ENCODE measurements around the gene FOXP2.

Gene FOXP2

GRCh38 chr7:114629762-114630161, 215.1 kb downstream of the FOXP2 start:
- no peak for DNase-seq (ENCODE audit: extremely low read depth, low read depth)
- TF ChIP-seq CTCF (IDR thresholded peaks at IDR 0.05; ENCODE audit: low read depth, low read length) = no peak

DNA sequence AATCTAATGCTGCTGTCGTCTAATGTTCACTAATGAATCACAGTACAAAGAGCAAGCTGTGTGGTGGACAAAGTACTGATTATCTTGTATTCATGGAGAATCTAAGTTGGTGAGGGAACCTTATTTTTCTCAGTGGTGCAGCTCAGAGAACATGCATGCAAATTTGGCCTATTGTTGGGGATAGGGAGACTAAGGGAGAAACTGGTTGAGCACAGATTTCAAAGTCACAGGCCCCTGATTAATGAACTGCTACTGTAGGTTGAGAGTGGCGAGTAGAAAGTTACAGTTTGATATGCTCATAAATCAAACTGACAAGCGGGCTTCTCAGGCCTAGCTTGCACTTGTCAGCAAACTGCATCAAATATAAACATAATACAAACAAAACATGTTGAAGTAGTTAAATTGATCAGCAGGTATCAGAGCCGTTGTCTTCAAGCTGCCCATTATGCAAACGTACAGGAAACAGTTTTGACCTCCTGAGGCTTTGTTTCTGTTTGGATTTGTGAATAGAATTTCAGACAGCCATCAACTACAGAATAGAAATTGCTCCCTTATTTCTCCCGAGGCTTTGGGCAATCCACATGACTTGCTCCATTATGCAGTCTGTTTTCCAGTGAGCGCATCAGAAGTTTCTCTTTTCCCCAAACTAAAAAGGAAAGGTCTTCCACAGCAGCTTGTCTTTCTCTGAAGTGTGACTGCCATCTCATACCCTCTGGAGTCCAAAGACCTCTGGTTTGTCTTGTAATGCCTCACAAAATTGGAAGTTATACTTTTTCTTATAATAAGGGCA, 215.8 kb downstream of the FOXP2 start:
- TF ChIP-seq CTCF (IDR thresholded peaks at IDR 0.05; ENCODE audit: low read depth, low read length) = no peak
- no peak for DNase-seq (ENCODE audit: extremely low read depth, low read depth)

GRCh38 chr7:114631249-114631822, 216.7 kb downstream of the FOXP2 start:
- no peak for DNase-seq (ENCODE audit: extremely low read depth, low read depth)
- no peak for TF ChIP-seq CTCF (IDR thresholded peaks at IDR 0.05; ENCODE audit: low read depth, low read length)

- no peak for DNase-seq (ENCODE audit: extremely low read depth, low read depth)
- no peak for TF ChIP-seq CTCF (IDR thresholded peaks at IDR 0.05; ENCODE audit: low read depth, low read length)
Measured at GRCh38 chr7:114639451-114639850, 224.8 kb downstream of the FOXP2 start.

DNA sequence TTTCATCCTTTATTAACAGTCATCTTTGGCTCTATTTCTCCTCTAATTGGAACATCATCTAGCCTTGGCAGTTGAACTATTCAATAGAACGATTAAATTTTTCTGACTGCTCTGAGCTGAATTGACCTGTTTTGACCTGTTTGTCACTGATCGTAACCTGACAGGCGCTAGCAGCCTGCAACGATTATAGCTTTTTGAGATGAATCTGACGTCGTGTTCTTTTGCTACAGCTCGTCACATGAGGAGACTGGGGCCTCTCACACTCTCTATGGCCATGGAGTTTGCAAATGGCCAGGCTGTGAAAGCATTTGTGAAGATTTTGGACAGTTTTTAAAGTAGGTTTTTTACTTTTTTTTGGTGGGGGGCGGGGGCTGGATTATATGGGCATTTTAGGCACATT, 229.8 kb downstream of the FOXP2 start:
- TF ChIP-seq CTCF (IDR thresholded peaks at IDR 0.05; ENCODE audit: low read depth, low read length) = no peak
- DNase-seq (ENCODE audit: extremely low read depth, low read depth) = no peak

- DNase-seq (ENCODE audit: extremely low read depth, low read depth) = no peak
- TF ChIP-seq CTCF (IDR thresholded peaks at IDR 0.05; ENCODE audit: low read depth, low read length) = no peak
Measured at GRCh38 chr7:114645451-114645850, 230.8 kb downstream of the FOXP2 start.

- TF ChIP-seq CTCF (IDR thresholded peaks at IDR 0.05; ENCODE audit: low read depth, low read length) = no peak
- no peak for DNase-seq (ENCODE audit: extremely low read depth, low read depth)
Measured at GRCh38 chr7:114647518-114647917, 232.9 kb downstream of the FOXP2 start.
